HepG2 (cell line): Measurements from ENCODE around the gene ZPR1. TPM values are rescaled to one million over a fixed set of nuclear protein-coding genes. Genes with fewer than 3 reads are reported as not detected.

Experiments used
- FIP1L1 ChIP-seq: fragments of 200-400 bp; formaldehyde crosslinking; IDR thresholded peaks from 2 replicates; pipeline ENCODE4 v1.6.1; 2018; ENCODE audit warnings: low read depth, mild to moderate bottlenecking, low read length, moderate library complexity, borderline replicate concordance; ENCODE audit not compliant: insufficient read depth
- GABPA ChIP-seq, 2 experiments: IDR thresholded peaks; 2 replicates each; pipeline ENCODE4 v1.6.1; 2011 to 2016; ENCODE audit warnings: low read depth in 2 of 2, low read length in 1 of 2, missing biosample characterization in 1 of 2, missing genetic modification characterization in 1 of 2
- MAFF ChIP-seq: IDR thresholded peaks from 2 replicates; pipeline ENCODE4 v1.6.1; 2011; ENCODE audit warnings: low read depth, low read length, improper control_type of control experiment
- MATR3 ChIP-seq: sonication (generic); formaldehyde crosslinking; IDR thresholded peaks from 2 replicates; pipeline ENCODE4 v1.4.0; 2020; ENCODE audit warnings: missing genetic modification reagents
- MIXL1 ChIP-seq: IDR thresholded peaks from 2 replicates; pipeline ENCODE4 v1.6.1; 2016
- NFYB ChIP-seq: sonication (generic); formaldehyde crosslinking; IDR thresholded peaks from 2 replicates; pipeline ENCODE4 v1.4.0; 2020; ENCODE audit warnings: missing genetic modification reagents
- NR1H2 ChIP-seq: sonication (generic); formaldehyde crosslinking; IDR thresholded peaks from 2 replicates; pipeline ENCODE4 v1.8.1; 2022; ENCODE audit warnings: low read depth, missing genetic modification reagents, borderline replicate concordance
- PRMT3 ChIP-seq: sonication (generic); formaldehyde crosslinking; IDR thresholded peaks from 2 replicates; pipeline ENCODE4 v1.8.1; 2022; ENCODE audit warnings: low read depth, mild to moderate bottlenecking, moderate library complexity, missing genetic modification reagents, borderline replicate concordance
- SIX4 ChIP-seq: sonication (generic); formaldehyde crosslinking; IDR thresholded peaks from 2 replicates; pipeline ENCODE4 v1.4.0; 2020; ENCODE audit warnings: missing genetic modification reagents
- SP1 ChIP-seq, 2 experiments: fragments of 450-650 bp in 1 of 2; sonication (generic) in 1 of 2; formaldehyde crosslinking in 1 of 2; IDR thresholded peaks; 2 replicates each; pipeline versions ENCODE4 v1.4.0 to v1.6.1; 2016 to 2020; ENCODE audit warnings: missing genetic modification reagents in 1 of 2
- TCF7L2 ChIP-seq: IDR thresholded peaks from 2 replicates; pipeline ENCODE4 v1.6.1; 2011; ENCODE audit warnings: mild to moderate bottlenecking, low read depth, low read length, moderate library complexity
- TFDP2 ChIP-seq: sonication (generic); formaldehyde crosslinking; IDR thresholded peaks from 2 replicates; pipeline ENCODE4 v1.4.0; 2020; ENCODE audit warnings: missing genetic modification reagents
- ZBTB8A ChIP-seq: sonication (generic); formaldehyde crosslinking; IDR thresholded peaks from 2 replicates; pipeline ENCODE4 v1.4.0; 2020; ENCODE audit warnings: mild to moderate bottlenecking, low read depth, missing genetic modification reagents, borderline replicate concordance
- ZFP1 ChIP-seq: IDR thresholded peaks from 2 replicates; pipeline ENCODE4 v1.6.1; 2016
- ZKSCAN1 ChIP-seq: fragments of 150-350 bp; IDR thresholded peaks from 2 replicates; pipeline ENCODE4 v1.6.1; 2014; ENCODE audit warnings: low read length
- ZNF207 ChIP-seq: fragments of 450-650 bp; IDR thresholded peaks from 2 replicates; pipeline ENCODE4 v1.6.1; 2016; ENCODE audit warnings: antibody characterized with exemption, borderline replicate concordance
- ZNF337 ChIP-seq: sonication (generic); formaldehyde crosslinking; IDR thresholded peaks from 2 replicates; pipeline ENCODE4 v1.5.1; 2020; ENCODE audit warnings: missing genetic modification reagents, low read depth, mild to moderate bottlenecking, borderline replicate concordance
- ZNF557 ChIP-seq: sonication (generic); formaldehyde crosslinking; IDR thresholded peaks from 2 replicates; pipeline ENCODE4 v1.4.0; 2020; ENCODE audit warnings: missing genetic modification reagents
- ZNF607 ChIP-seq: sonication (generic); formaldehyde crosslinking; IDR thresholded peaks from 2 replicates; pipeline ENCODE4 v1.5.1; 2020; ENCODE audit warnings: missing genetic modification reagents, mild to moderate bottlenecking, borderline replicate concordance
- ZNF7 ChIP-seq: IDR thresholded peaks from 2 replicates; pipeline ENCODE4 v1.6.1; 2016; ENCODE audit warnings: missing biosample characterization, missing genetic modification reagents
- polyA plus RNA-seq, 8 experiments: library from polyadenylated mRNA; depleted of rRNA in 3 of 8; stranded (reverse) in 7 of 8; unstranded in 1 of 8; fragments of >200 nt; fragmentation: Illumina TruSeq in 4 of 8; extraction: Trizol in 4 of 8; gene quantifications; 2 replicates each; pipeline versions ENCODE4 v1.2.1 to v1.2.3, GENCODE V29; 2011 to 2016; ENCODE audit warnings: low read depth in 4 of 8, missing spikeins in 1 of 8, mixed read lengths in 1 of 8; ENCODE audit not compliant: insufficient read depth in 1 of 8
- total RNA-seq, 5 experiments: library from RNA; depleted of rRNA; stranded (reverse); fragments of >200 nt; fragmentation: Illumina TruSeq; extraction: Trizol; gene quantifications; 2 replicates each; pipeline ENCODE4 v1.2.3, GENCODE V29; 2016; ENCODE audit warnings: low read depth in 1 of 5
- TF ChIP-seq, protein P1 (sequence below): sonication (generic); formaldehyde crosslinking; IDR thresholded peaks from 2 replicates; pipeline ENCODE4 v1.4.0; 2020; ENCODE audit warnings: missing genetic modification reagents
- TF ChIP-seq, protein P2 (sequence below): IDR thresholded peaks from 2 replicates; pipeline ENCODE4 v1.6.1; 2016; ENCODE audit warnings: low read depth, borderline replicate concordance
- TF ChIP-seq, protein P3 (sequence below): IDR thresholded peaks from 2 replicates; pipeline ENCODE4 v1.6.1; 2016; ENCODE audit warnings: mild to moderate bottlenecking

ZPR1 gene
- total and polyA plus RNA-seq, 2 of the 13 experiments (the other 11 are each of a cell fraction or from before 2014, with no cell fraction given): 40.0 to 79.3 TPM

- TF ChIP-seq ZKSCAN1 (no peak), ZBTB8A (CRISPR knock-in tag) (no peak), ZNF207 (no peak), ZNF557 (CRISPR knock-in tag) (0 out of 2 replicates have a peak, but pooled peaks have one; percentile 34), NR1H2 (CRISPR knock-in tag) (no peak), MIXL1 (CRISPR knock-in tag) (peak; percentile 94), ZFP1 (CRISPR knock-in tag) (0 out of 2 replicates have a peak, but pooled peaks have one; percentile 77), MAFF (no peak), ZNF607 (no peak), ZNF7 (CRISPR knock-in tag) (no peak), NFYB (no peak; the same call in 1 of the 2 replicates), SIX4 (CRISPR knock-in tag) (peak; percentile 87), TCF7L2 (no peak), GABPA (IDR thresholded peaks at IDR 0.05; ENCODE audit: low read depth, low read length) (no peak), GABPA (CRISPR knock-in tag; IDR thresholded peaks at IDR 0.05; ENCODE audit: low read depth) (no peak), ZNF337 (CRISPR knock-in tag) (peak; percentile 65; the same call in 1 of the 2 replicates), TFDP2 (CRISPR knock-in tag) (0 out of 2 replicates have a peak, but pooled peaks have one; percentile 19), PRMT3 (CRISPR knock-in tag) (peak; percentile 97), FIP1L1 (no peak), MATR3 (CRISPR knock-in tag) (no peak), SP1 (IDR thresholded peaks at IDR 0.05) (no peak), SP1 (CRISPR knock-in tag; IDR thresholded peaks at IDR 0.05) (peak; percentile 56; the same call in 1 of the 2 replicates)
- TF ChIP-seq, protein P1, sequence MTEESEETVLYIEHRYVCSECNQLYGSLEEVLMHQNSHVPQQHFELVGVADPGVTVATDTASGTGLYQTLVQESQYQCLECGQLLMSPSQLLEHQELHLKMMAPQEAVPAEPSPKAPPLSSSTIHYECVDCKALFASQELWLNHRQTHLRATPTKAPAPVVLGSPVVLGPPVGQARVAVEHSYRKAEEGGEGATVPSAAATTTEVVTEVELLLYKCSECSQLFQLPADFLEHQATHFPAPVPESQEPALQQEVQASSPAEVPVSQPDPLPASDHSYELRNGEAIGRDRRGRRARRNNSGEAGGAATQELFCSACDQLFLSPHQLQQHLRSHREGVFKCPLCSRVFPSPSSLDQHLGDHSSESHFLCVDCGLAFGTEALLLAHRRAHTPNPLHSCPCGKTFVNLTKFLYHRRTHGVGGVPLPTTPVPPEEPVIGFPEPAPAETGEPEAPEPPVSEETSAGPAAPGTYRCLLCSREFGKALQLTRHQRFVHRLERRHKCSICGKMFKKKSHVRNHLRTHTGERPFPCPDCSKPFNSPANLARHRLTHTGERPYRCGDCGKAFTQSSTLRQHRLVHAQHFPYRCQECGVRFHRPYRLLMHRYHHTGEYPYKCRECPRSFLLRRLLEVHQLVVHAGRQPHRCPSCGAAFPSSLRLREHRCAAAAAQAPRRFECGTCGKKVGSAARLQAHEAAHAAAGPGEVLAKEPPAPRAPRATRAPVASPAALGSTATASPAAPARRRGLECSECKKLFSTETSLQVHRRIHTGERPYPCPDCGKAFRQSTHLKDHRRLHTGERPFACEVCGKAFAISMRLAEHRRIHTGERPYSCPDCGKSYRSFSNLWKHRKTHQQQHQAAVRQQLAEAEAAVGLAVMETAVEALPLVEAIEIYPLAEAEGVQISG (CRISPR knock-in tag): peak; percentile 81; the same call in 1 of the 2 replicates
- TF ChIP-seq, protein P2, sequence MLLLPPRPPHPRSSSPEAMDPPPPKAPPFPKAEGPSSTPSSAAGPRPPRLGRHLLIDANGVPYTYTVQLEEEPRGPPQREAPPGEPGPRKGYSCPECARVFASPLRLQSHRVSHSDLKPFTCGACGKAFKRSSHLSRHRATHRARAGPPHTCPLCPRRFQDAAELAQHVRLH (CRISPR knock-in tag): peak; percentile 85
- TF ChIP-seq, protein P3, sequence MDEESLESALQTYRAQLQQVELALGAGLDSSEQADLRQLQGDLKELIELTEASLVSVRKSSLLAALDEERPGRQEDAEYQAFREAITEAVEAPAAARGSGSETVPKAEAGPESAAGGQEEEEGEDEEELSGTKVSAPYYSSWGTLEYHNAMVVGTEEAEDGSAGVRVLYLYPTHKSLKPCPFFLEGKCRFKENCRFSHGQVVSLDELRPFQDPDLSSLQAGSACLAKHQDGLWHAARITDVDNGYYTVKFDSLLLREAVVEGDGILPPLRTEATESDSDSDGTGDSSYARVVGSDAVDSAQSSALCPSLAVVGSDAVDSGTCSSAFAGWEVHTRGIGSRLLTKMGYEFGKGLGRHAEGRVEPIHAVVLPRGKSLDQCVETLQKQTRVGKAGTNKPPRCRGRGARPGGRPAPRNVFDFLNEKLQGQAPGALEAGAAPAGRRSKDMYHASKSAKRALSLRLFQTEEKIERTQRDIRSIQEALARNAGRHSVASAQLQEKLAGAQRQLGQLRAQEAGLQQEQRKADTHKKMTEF (CRISPR knock-in tag): peak; percentile 97
These were observed 44.8 kb upstream of the ZPR1 start (continued) for GRCh38 chr11:116832350-116833290.
